ENCODE measurements around the gene CHST10.

The CHST10 gene

GRCh38 chr2:100437751-100438150 lies 20.3 kb upstream of the CHST10 start:
- no peak for TF ChIP-seq CTCF (conservative IDR thresholded peaks at IDR 0.05; ENCODE audit: low read length)
- H3K4me3 ChIP-seq (ENCODE audit: low read length), result no peak overlapping the region
- no peak for DNase-seq (ENCODE audit: low read depth)

- TF ChIP-seq CTCF (conservative IDR thresholded peaks at IDR 0.05; ENCODE audit: low read length), result no peak
- no peak for DNase-seq (ENCODE audit: low read depth)
- no peak overlapping the region for H3K4me3 ChIP-seq (ENCODE audit: low read length)
These were observed 12.3 kb upstream of the CHST10 start for GRCh38 chr2:100429726-100430125.

- DNase-seq (ENCODE audit: low read depth), result peak; percentile 33
- peak; percentile 51 for TF ChIP-seq CTCF (conservative IDR thresholded peaks at IDR 0.05; ENCODE audit: low read length)
- H3K4me3 ChIP-seq (ENCODE audit: low read length), result no peak overlapping the region
These were observed 10.3 kb upstream of the CHST10 start for GRCh38 chr2:100427627-100428258.

GRCh38 chr2:100427111-100427510 lies 9.6 kb upstream of the CHST10 start:
- TF ChIP-seq CTCF (conservative IDR thresholded peaks at IDR 0.05; ENCODE audit: low read length), result no peak
- no peak for DNase-seq (ENCODE audit: low read depth)
- H3K4me3 ChIP-seq (ENCODE audit: low read length), result no peak overlapping the region

GRCh38 chr2:100426384-100426720 lies 8.9 kb upstream of the CHST10 start:
- no peak overlapping the region for H3K4me3 ChIP-seq (ENCODE audit: low read length)
- no peak for TF ChIP-seq CTCF (conservative IDR thresholded peaks at IDR 0.05; ENCODE audit: low read length)
- DNase-seq (ENCODE audit: low read depth), result no peak

- no peak for TF ChIP-seq CTCF (conservative IDR thresholded peaks at IDR 0.05; ENCODE audit: low read length)
These were observed 8.3 kb upstream of the CHST10 start for GRCh38 chr2:100425573-100426383.

GRCh38 chr2:100425107-100425506 lies 7.6 kb upstream of the CHST10 start:
- DNase-seq (ENCODE audit: low read depth), result no peak
- no peak for TF ChIP-seq CTCF (conservative IDR thresholded peaks at IDR 0.05; ENCODE audit: low read length)
- H3K4me3 ChIP-seq (ENCODE audit: low read length), result no peak overlapping the region

More at GRCh38 chr2:100425573-100426383, 8.3 kb upstream of the CHST10 start:
- no peak for DNase-seq (ENCODE audit: low read depth)
- H3K4me3 ChIP-seq (ENCODE audit: low read length), result no peak overlapping the region
